OCI-LY7 (cell line): ENCODE data around the gene PRPSAP2. TPM values are rescaled to one million over a fixed set of nuclear protein-coding genes. Genes with fewer than 3 reads are reported as not detected.

Experiments used
- BruUV-seq: library from RNA; stranded (reverse); fragments of 400-500 nt; replicated peaks from 2 replicates; lab custom pipeline; 2021; lab: Mats Ljungman, UMichigan
- CTCF ChIA-PET: fragments of 300-600 bp; sonication (Branson Sonifier 250); formaldehyde crosslinking; loops from one replicate; lab custom pipeline; 2022; ENCODE audit warnings: antibody characterized with exemption; ENCODE audit not compliant: unreplicated experiment; lab: Charles Lee
- POLR2A ChIA-PET: fragments of 300-600 bp; sonication (Branson Sonifier 250); formaldehyde crosslinking; loops from one replicate; lab custom pipeline; 2022; ENCODE audit warnings: antibody characterized with exemption; lab: Charles Lee
- DNase-seq: peaks from one replicate; pipeline ENCODE4 v3.0.0-alpha.2; 2015; ENCODE audit warnings: low spot score
- H2AFZ ChIP-seq: fragments of 200-600 bp; sonication (generic), shearing (Covaris generic); 2 replicates; pipeline ENCODE4 v1.6.1; 2014; ENCODE audit warnings: mild to moderate bottlenecking, antibody characterized with exemption, low read length, moderate library complexity
- H3K27ac ChIP-seq: fragments of 200-600 bp; sonication (generic); 2 replicates; pipeline ENCODE4 v1.5.1; 2014; ENCODE audit warnings: mixed run types, low read depth, mild to moderate bottlenecking, moderate library complexity, low read length, inconsistent platforms; ENCODE audit not compliant: poor library complexity, severe bottlenecking
- H3K36me3 ChIP-seq: fragments of 200-600 bp; sonication (generic); 2 replicates; pipeline ENCODE4 v1.6.1; 2014; ENCODE audit warnings: mild to moderate bottlenecking, antibody characterized with exemption, low read length, moderate library complexity, mixed read lengths; ENCODE audit not compliant: insufficient read depth
- H3K4me1 ChIP-seq: fragments of 200-600 bp; sonication (generic); 2 replicates; pipeline ENCODE4 v1.5.1; 2014; ENCODE audit warnings: mild to moderate bottlenecking, low read length; ENCODE audit not compliant: insufficient read depth, poor library complexity, severe bottlenecking
- H3K4me2 ChIP-seq: fragments of 200-600 bp; sonication (generic); 2 replicates; pipeline ENCODE4 v1.6.1; 2014; ENCODE audit warnings: mild to moderate bottlenecking, low read length
- H3K4me3 ChIP-seq: fragments of 200-600 bp; sonication (generic); 2 replicates; pipeline ENCODE4 v1.5.1; 2014; ENCODE audit warnings: mild to moderate bottlenecking, low read depth, low read length; ENCODE audit not compliant: poor library complexity, severe bottlenecking
- H3K79me2 ChIP-seq: fragments of 200-600 bp; sonication (generic); 2 replicates; pipeline ENCODE4 v1.6.1; 2016; ENCODE audit warnings: low read depth, mild to moderate bottlenecking, low read length, moderate library complexity, mixed read lengths; ENCODE audit not compliant: insufficient read depth
- H3K9me2 ChIP-seq: fragments of 200-600 bp; sonication (generic); 2 replicates; pipeline ENCODE4 v1.6.1; 2016; ENCODE audit warnings: mild to moderate bottlenecking, low read length, mixed read lengths; ENCODE audit not compliant: insufficient read depth
- H3K9me3 ChIP-seq: fragments of 200-600 bp; sonication (generic); 2 replicates; pipeline ENCODE4 v1.6.1; 2014; ENCODE audit warnings: mild to moderate bottlenecking, mixed run types, low read length, mixed read lengths
- H4K20me1 ChIP-seq: fragments of 200-600 bp; sonication (generic); 2 replicates; pipeline ENCODE4 v1.6.1; 2014; ENCODE audit warnings: mild to moderate bottlenecking, antibody characterized with exemption, low read length, moderate library complexity, mixed read lengths; ENCODE audit not compliant: insufficient read depth
- EZH2phosphoT487 ChIP-seq: fragments of 200-600 bp; sonication (generic); IDR thresholded peaks from 2 replicates; pipeline ENCODE4 v1.6.1; 2018; ENCODE audit warnings: low read depth, borderline replicate concordance, mild to moderate bottlenecking, mixed run types, antibody characterized with exemption, low read length, moderate library complexity, mixed read lengths
- intact Hi-C: fragments of 100-400 bp; cut with micrococcal nuclease; formaldehyde crosslinking; loops from one replicate; pipeline ENCODE4 v1.10.0; 2022; ENCODE audit not compliant: unreplicated experiment
- total RNA-seq, 2 experiments: library from RNA; depleted of rRNA in 1 of 2; stranded (reverse); fragments of >200 nt in 1 of 2; shearing (Covaris generic) in 1 of 2; gene quantifications; 2 replicates each; pipeline ENCODE4 v1.2.3, GENCODE V29; 2014 to 2022
- TF ChIP-seq, protein P1 (sequence below): fragments of 200-600 bp; sonication (generic); conservative IDR thresholded peaks from 2 replicates; pipeline ENCODE4 v1.5.1; 2014; ENCODE audit warnings: mild to moderate bottlenecking, antibody characterized with exemption, low read length, moderate library complexity, mixed read lengths

The PRPSAP2 gene
- total RNA-seq, 2 experiments from 2014 or later, result 59.3 to 90.2 TPM

DNA sequence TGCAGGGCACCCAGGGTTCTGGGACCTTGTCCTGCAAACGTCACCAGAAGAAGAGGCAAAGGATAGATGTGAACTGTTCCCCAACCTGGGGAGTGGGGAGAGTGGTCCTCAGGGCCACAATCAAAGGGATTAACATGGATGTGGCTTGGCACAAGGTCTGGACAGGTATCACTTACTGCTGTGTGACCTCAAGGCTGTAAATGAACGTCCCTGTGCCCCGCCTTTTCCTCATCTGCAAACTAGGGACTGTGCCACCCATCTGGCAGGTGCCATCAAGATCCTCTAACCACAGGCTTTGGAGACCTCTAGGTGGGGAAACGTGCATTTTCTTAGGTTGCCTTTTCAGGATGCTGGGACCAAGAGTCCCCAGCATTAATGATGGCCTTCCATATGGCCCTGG lies 119.1 kb downstream of the PRPSAP2 start:
- no peaks in the 10 kb centered on the region for H4K20me1 ChIP-seq
- no peak overlapping the region for H3K27ac ChIP-seq
- H2AFZ ChIP-seq, result no peak overlapping the region
- POLR2A ChIA-PET, result no interaction called here
- no TSS peak for BruUV-seq
- no peak overlapping the region for H3K4me3 ChIP-seq
- no peak for DNase-seq
- no peak for TF ChIP-seq EZH2phosphoT487
- TF ChIP-seq, protein P1, sequence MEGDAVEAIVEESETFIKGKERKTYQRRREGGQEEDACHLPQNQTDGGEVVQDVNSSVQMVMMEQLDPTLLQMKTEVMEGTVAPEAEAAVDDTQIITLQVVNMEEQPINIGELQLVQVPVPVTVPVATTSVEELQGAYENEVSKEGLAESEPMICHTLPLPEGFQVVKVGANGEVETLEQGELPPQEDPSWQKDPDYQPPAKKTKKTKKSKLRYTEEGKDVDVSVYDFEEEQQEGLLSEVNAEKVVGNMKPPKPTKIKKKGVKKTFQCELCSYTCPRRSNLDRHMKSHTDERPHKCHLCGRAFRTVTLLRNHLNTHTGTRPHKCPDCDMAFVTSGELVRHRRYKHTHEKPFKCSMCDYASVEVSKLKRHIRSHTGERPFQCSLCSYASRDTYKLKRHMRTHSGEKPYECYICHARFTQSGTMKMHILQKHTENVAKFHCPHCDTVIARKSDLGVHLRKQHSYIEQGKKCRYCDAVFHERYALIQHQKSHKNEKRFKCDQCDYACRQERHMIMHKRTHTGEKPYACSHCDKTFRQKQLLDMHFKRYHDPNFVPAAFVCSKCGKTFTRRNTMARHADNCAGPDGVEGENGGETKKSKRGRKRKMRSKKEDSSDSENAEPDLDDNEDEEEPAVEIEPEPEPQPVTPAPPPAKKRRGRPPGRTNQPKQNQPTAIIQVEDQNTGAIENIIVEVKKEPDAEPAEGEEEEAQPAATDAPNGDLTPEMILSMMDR, result no peak
- H3K36me3 ChIP-seq, result no peaks in the 10 kb centered on the region
- CTCF ChIA-PET, result no interaction called here
- no peaks in the 10 kb centered on the region for H3K4me1 ChIP-seq
- intact Hi-C loops, result no loop called here
- H3K4me2 ChIP-seq, result no peak overlapping the region
- H3K79me2 ChIP-seq, result no peaks in the 10 kb centered on the region
- no peaks in the 10 kb centered on the region for H3K9me2 ChIP-seq
- no peaks in the 10 kb centered on the region for H3K9me3 ChIP-seq

DNA sequence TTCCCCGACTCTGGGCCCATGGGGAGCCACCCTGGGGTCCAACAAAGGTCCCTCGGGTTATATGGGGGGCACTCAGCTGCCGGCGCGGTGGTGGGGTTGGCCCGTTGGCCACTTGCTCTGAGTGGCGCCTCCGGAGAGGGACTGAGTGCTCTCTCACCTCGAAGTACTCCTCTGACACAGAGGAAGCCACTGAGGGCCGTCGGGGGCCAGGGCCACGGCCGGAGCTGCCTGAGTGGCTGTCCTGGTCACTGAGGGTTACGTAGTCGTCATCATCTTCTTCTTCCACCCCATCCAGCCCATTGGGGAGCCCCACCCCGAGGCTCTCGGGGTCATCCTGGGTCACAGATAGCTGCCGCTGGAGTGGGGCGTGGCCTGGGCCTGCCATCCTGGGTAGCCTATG lies 119.7 kb downstream of the PRPSAP2 start:
- H3K9me2 ChIP-seq, result no peaks in the 10 kb centered on the region
- no peak for TF ChIP-seq EZH2phosphoT487
- H3K4me3 ChIP-seq, result no peak overlapping the region
- H3K27ac ChIP-seq, result no peak overlapping the region
- H3K9me3 ChIP-seq, result no peaks in the 10 kb centered on the region
- no peak overlapping the region for H3K4me2 ChIP-seq
- intact Hi-C loops, result no loop called here
- no peaks in the 10 kb centered on the region for H3K79me2 ChIP-seq
- DNase-seq, result no peak
- no TSS peak for BruUV-seq
- no peaks in the 10 kb centered on the region for H4K20me1 ChIP-seq
- no peaks in the 10 kb centered on the region for H3K36me3 ChIP-seq
- H2AFZ ChIP-seq, result no peak overlapping the region
- H3K4me1 ChIP-seq, result no peaks in the 10 kb centered on the region
- ChIA-PET CTCF (no interaction called here), POLR2A (no interaction called here)

DNA sequence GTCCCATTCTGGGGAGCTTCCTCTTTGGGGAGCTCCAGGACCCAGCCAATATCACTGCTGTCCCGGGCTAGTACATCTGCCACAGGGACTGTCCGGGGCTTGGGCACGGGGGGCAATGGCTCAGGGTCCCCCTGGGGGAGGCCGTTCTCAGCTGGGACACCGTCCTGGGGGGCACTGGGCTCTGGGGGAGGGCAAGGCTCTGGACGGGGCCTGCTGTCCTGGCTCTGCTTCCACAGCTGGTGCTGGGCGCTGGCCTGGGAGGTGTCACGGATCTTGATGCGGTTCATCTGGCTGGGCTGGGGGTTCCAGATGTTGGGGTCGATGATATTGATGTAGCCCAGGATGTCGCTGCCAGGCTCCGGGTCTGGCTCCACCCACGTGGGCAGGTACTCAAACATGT lies 120.1 kb downstream of the PRPSAP2 start:
- H3K4me2 ChIP-seq, result no peak overlapping the region
- no TSS peak for BruUV-seq

More for the DNA sequence above, 120.1 kb downstream of the PRPSAP2 start:
- POLR2A ChIA-PET, result no interaction called here
- Histone ChIP-seq H3K36me3 (no peaks in the 10 kb centered on the region), H3K4me1 (no peaks in the 10 kb centered on the region), H3K9me2 (no peaks in the 10 kb centered on the region), H3K4me3 (no peak overlapping the region), H3K27ac (no peak overlapping the region), H4K20me1 (no peaks in the 10 kb centered on the region), H2AFZ (no peak overlapping the region), H3K79me2 (no peaks in the 10 kb centered on the region), H3K9me3 (no peaks in the 10 kb centered on the region)
- DNase-seq, result no peak
- intact Hi-C loops, result no loop called here
- no peak for TF ChIP-seq EZH2phosphoT487
- TF ChIP-seq, protein P1, result no peak
- CTCF ChIA-PET, result no interaction called here
